ENCODE measurements around the gene ASB6.
"Not testable (repeated sequence)": the region's sequence is repeated elsewhere in the genome, so short reads cannot be mapped to it uniquely, and the experiment has no call there.

ASB6 gene

DNA sequence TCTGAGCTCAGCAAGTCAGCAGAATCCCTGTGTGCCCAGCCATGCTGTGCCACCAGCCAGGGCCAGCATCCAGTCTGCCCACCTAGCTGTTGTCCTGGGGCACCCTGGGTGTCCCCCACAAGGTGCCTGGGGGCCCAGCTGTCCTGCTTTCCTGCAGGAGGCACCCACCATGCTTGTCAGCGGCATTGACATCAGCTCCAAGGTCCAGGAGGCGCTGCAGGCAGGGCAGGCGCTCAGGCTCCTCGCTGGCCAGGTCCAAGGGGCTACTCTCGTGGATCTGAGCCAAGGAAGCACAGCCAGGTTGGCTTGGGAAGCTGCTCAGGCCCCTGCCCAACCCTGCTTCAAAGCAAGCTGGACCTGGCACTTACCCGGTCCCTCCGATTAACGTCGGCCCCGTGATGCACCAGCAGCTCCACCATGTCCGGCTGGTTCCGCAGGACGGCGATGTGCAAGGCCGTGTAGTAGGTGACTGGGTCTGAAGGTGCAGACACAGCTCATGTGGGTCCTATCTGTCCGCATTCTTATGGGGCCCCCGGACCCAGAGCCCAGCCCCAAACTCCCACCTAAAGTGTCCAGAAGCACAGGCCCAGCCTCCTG, 2.8 kb downstream of the ASB6 start:
- no peak overlapping the region for H3K14ac ChIP-seq (ENCODE audit: low read length)
- H3K4me1 ChIP-seq (ENCODE audit: control insufficient read depth in 2 of 2, insufficient read depth in 1 of 2, low read depth in 1 of 2, low read length in 2 of 2), result peaks cover 11% of the 10 kb centered on the region in 2 donors
- H3K9me3 ChIP-seq (replicated peaks in 1 of 2; ENCODE audit: control insufficient read depth in 2 of 2, insufficient read depth in 1 of 2, low read depth in 1 of 2, low read length in 2 of 2), result no peaks in the 10 kb centered on the region
- peak overlapping the region; percentile 73 for H3K23ac ChIP-seq (ENCODE audit: low read depth, low read length, poor library complexity)
- WGBS, 2 donors (ENCODE audit: extremely low coverage in 2 of 2, insufficient read length in 2 of 2, insufficient replicate concordance in 1 of 2), result no CpG with 5 or more reads among the region's 17 CpGs
- H2BK5ac ChIP-seq (ENCODE audit: low read length), result no peak overlapping the region
- no peak overlapping the region for H4K91ac ChIP-seq (ENCODE audit: low read depth, low read length, poor library complexity)
- H3K27me3 ChIP-seq (ENCODE audit: control insufficient read depth in 3 of 3, insufficient read depth in 3 of 3, low read depth in 1 of 3, low read length in 3 of 3), result no peaks in the 10 kb centered on the region
- no peak overlapping the region for H2BK15ac ChIP-seq (ENCODE audit: low read length)
- no peak for DNase-seq (ENCODE audit: low spot score)
- H3K4me3 ChIP-seq (ENCODE audit: low read length in 2 of 2), result peak overlapping the region in 1 of 2 donors; percentile 6
- H3K36me3 ChIP-seq (replicated peaks in 1 of 2; ENCODE audit: control insufficient read depth in 2 of 2, insufficient read depth in 2 of 2, low read length in 2 of 2), result peaks cover 43 to 56% of the 10 kb centered on the region in 2 donors
- no peak overlapping the region for H2AFZ ChIP-seq (ENCODE audit: low read length)
- no peak overlapping the region for H3K27ac ChIP-seq (replicated peaks; ENCODE audit: low read length)
- peak overlapping the region; percentile 43 for H4K8ac ChIP-seq (ENCODE audit: low read depth, low read length)
- no peak overlapping the region for H2BK120ac ChIP-seq (ENCODE audit: low read depth, low read length)
- no peak overlapping the region for H3K4me2 ChIP-seq (ENCODE audit: insufficient read depth, low read length, poor library complexity, severe bottlenecking)
- H3K79me1 ChIP-seq (ENCODE audit: low read depth, low read length), result peaks cover 27% of the 10 kb centered on the region
- H2AK5ac ChIP-seq (ENCODE audit: low read depth, low read length), result peak overlapping the region; percentile 43
- H2BK12ac ChIP-seq (ENCODE audit: low read length), result no peak overlapping the region
- peak overlapping the region; percentile 37 for H3K4ac ChIP-seq (ENCODE audit: low read length)
- no peak overlapping the region for H3K18ac ChIP-seq (ENCODE audit: low read length)
- H3K9ac ChIP-seq (ENCODE audit: low read depth, low read length, poor library complexity), result no peak overlapping the region

DNA sequence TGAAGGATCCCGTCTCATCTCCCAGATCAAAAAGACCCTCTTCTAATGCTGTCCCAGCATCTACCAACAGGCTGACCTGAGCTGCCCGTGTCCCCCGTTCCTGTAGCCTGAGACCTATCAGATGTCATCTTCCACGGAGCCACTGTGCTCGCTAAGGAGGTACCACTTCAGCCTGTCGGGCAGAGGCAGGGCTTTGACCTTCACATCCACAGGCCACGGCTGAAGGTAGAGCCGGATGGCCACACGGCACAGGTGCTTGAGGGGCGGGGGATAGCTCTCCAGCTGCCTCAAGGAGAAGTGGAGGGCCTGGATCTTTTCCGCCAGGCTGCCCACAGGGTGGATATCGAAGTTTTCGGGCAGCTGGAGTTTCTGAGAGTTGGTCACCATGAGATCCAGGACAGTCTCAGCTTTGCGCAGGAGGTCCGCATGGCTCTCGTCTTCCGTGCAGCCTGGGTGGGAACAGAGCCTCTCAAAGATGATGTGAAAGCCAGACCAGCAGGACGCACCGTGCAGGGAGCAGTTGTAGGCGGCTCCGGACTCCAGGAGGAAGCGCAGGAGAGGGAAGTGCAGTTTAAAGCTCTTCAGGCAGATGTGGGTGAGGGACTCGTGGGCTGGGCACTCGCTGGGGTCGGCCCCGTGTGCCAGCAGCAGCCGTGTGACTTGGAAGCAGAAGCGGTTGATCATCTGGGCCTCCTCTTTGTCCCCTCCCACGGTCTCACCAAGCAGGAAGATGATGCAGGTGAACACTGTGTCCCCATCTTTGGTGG, 4.1 kb downstream of the ASB6 start:
- Histone ChIP-seq H3K27ac (replicated peaks; ENCODE audit: low read length) (no peak overlapping the region), H2AK5ac (ENCODE audit: low read depth, low read length) (no peak overlapping the region), H3K4me3 (ENCODE audit: low read length in 2 of 2) (no peak overlapping the region), H3K79me1 (ENCODE audit: low read depth, low read length) (peaks cover 29% of the 10 kb centered on the region), H2BK12ac (ENCODE audit: low read length) (no peak overlapping the region), H4K91ac (ENCODE audit: low read depth, low read length, poor library complexity) (no peak overlapping the region), H2AFZ (ENCODE audit: low read length) (no peak overlapping the region), H2BK120ac (ENCODE audit: low read depth, low read length) (no peak overlapping the region), H3K9me3 (replicated peaks in 1 of 2; ENCODE audit: control insufficient read depth in 2 of 2, insufficient read depth in 1 of 2, low read depth in 1 of 2, low read length in 2 of 2) (no peaks in the 10 kb centered on the region), H3K18ac (ENCODE audit: low read length) (no peak overlapping the region), H3K9ac (ENCODE audit: low read depth, low read length, poor library complexity) (peak overlapping the region; percentile 12), H2BK15ac (ENCODE audit: low read length) (no peak overlapping the region), H3K36me3 (replicated peaks in 1 of 2; ENCODE audit: control insufficient read depth in 2 of 2, insufficient read depth in 2 of 2, low read length in 2 of 2) (peaks cover 50 to 69% of the 10 kb centered on the region in 2 donors), H4K8ac (ENCODE audit: low read depth, low read length) (no peak overlapping the region), H3K4ac (ENCODE audit: low read length) (no peak overlapping the region), H3K27me3 (ENCODE audit: control insufficient read depth in 3 of 3, insufficient read depth in 3 of 3, low read depth in 1 of 3, low read length in 3 of 3) (no peaks in the 10 kb centered on the region), H3K4me1 (ENCODE audit: control insufficient read depth in 2 of 2, insufficient read depth in 1 of 2, low read depth in 1 of 2, low read length in 2 of 2) (peaks cover 11% of the 10 kb centered on the region in 2 donors), H2BK5ac (ENCODE audit: low read length) (peak overlapping the region; percentile 66), H3K23ac (ENCODE audit: low read depth, low read length, poor library complexity) (no peak overlapping the region), H3K14ac (ENCODE audit: low read length) (no peak overlapping the region), H3K4me2 (ENCODE audit: insufficient read depth, low read length, poor library complexity, severe bottlenecking) (no peak overlapping the region)
- no CpG with 5 or more reads among the region's 29 CpGs for WGBS, 2 donors (ENCODE audit: extremely low coverage in 2 of 2, insufficient read length in 2 of 2, insufficient replicate concordance in 1 of 2)
- DNase-seq (ENCODE audit: low spot score), result no peak

DNA sequence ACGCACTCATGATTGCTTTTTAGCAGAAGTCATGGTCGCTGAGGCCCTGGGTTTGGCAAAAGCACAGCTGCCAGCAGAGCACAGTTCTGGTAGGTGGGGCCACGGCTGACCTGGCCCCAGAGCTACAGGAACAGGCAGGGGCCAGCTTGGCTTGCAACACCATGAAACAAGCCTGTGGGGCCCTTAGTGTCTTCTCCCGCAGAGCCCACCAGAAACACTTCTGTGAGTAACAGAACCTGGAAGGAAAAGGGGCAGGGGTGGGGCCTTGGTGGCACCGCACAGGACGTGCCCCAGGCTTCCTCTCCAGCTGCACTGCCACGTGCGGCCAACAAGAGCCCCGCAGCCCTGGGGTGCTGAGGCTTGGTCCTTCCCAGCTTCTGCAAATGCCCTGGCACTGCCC, 4.8 kb downstream of the ASB6 start:
- Histone ChIP-seq H3K27ac (replicated peaks; ENCODE audit: low read length) (no peak overlapping the region), H3K4me3 (ENCODE audit: low read length in 2 of 2) (no peak overlapping the region), H3K23ac (ENCODE audit: low read depth, low read length, poor library complexity) (no peak overlapping the region), H3K36me3 (replicated peaks in 1 of 2; ENCODE audit: control insufficient read depth in 2 of 2, insufficient read depth in 2 of 2, low read length in 2 of 2) (peaks cover 56 to 77% of the 10 kb centered on the region in 2 donors), H2BK15ac (ENCODE audit: low read length) (no peak overlapping the region), H2AFZ (ENCODE audit: low read length) (no peak overlapping the region), H3K18ac (ENCODE audit: low read length) (no peak overlapping the region), H3K27me3 (ENCODE audit: control insufficient read depth in 3 of 3, insufficient read depth in 3 of 3, low read depth in 1 of 3, low read length in 3 of 3) (no peaks in the 10 kb centered on the region), H3K79me1 (ENCODE audit: low read depth, low read length) (peaks cover 31% of the 10 kb centered on the region), H3K9me3 (replicated peaks in 1 of 2; ENCODE audit: control insufficient read depth in 2 of 2, insufficient read depth in 1 of 2, low read depth in 1 of 2, low read length in 2 of 2) (no peaks in the 10 kb centered on the region), H3K9ac (ENCODE audit: low read depth, low read length, poor library complexity) (no peak overlapping the region), H2BK120ac (ENCODE audit: low read depth, low read length) (no peak overlapping the region), H2AK5ac (ENCODE audit: low read depth, low read length) (no peak overlapping the region), H3K4me2 (ENCODE audit: insufficient read depth, low read length, poor library complexity, severe bottlenecking) (no peak overlapping the region), H4K91ac (ENCODE audit: low read depth, low read length, poor library complexity) (no peak overlapping the region), H3K4me1 (ENCODE audit: control insufficient read depth in 2 of 2, insufficient read depth in 1 of 2, low read depth in 1 of 2, low read length in 2 of 2) (peaks cover 9 to 11% of the 10 kb centered on the region in 2 donors), H3K14ac (ENCODE audit: low read length) (no peak overlapping the region), H4K8ac (ENCODE audit: low read depth, low read length) (no peak overlapping the region), H2BK12ac (ENCODE audit: low read length) (no peak overlapping the region), H3K4ac (ENCODE audit: low read length) (no peak overlapping the region), H2BK5ac (ENCODE audit: low read length) (no peak overlapping the region)
- no CpG with 5 or more reads among the region's 9 CpGs for WGBS, 2 donors (ENCODE audit: extremely low coverage in 2 of 2, insufficient read length in 2 of 2, insufficient replicate concordance in 1 of 2)
- DNase-seq (ENCODE audit: low spot score), result no peak

DNA sequence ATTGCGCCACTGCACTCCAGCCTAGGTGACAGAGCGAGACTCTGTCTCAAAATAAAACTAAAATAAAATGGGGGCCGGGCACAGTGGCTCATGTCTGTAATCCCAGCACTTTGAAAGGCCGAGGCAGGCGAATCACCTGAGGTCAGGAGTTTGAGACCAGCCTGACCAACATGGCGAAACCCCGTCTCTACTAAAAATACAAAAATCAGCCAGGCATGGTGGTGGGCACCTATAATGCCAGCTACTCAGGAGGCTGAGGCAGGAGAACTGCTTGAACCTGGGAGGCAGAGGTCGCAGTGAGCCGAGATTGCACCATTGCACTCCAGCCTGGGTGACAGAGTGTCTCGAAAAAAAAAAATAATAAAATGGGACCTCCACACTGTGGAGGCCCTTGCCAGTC, 5.6 kb downstream of the ASB6 start:
- not testable (repeated sequence) for H3K9me3 ChIP-seq (replicated peaks in 1 of 2; ENCODE audit: control insufficient read depth in 2 of 2, insufficient read depth in 1 of 2, low read depth in 1 of 2, low read length in 2 of 2); H3K18ac ChIP-seq (ENCODE audit: low read length); H3K14ac ChIP-seq (ENCODE audit: low read length); H2BK5ac ChIP-seq (ENCODE audit: low read length); H4K91ac ChIP-seq (ENCODE audit: low read depth, low read length, poor library complexity); DNase-seq (ENCODE audit: low spot score); H3K4ac ChIP-seq (ENCODE audit: low read length); H3K27me3 ChIP-seq (ENCODE audit: control insufficient read depth in 3 of 3, insufficient read depth in 3 of 3, low read depth in 1 of 3, low read length in 3 of 3); H3K4me3 ChIP-seq (ENCODE audit: low read length in 2 of 2); H3K9ac ChIP-seq (ENCODE audit: low read depth, low read length, poor library complexity); H3K27ac ChIP-seq (replicated peaks; ENCODE audit: low read length); H2AK5ac ChIP-seq (ENCODE audit: low read depth, low read length); H3K4me1 ChIP-seq (ENCODE audit: control insufficient read depth in 2 of 2, insufficient read depth in 1 of 2, low read depth in 1 of 2, low read length in 2 of 2); H2AFZ ChIP-seq (ENCODE audit: low read length); H3K23ac ChIP-seq (ENCODE audit: low read depth, low read length, poor library complexity); H4K8ac ChIP-seq (ENCODE audit: low read depth, low read length); H3K4me2 ChIP-seq (ENCODE audit: insufficient read depth, low read length, poor library complexity, severe bottlenecking); H2BK15ac ChIP-seq (ENCODE audit: low read length); H2BK12ac ChIP-seq (ENCODE audit: low read length); H2BK120ac ChIP-seq (ENCODE audit: low read depth, low read length)
- Histone ChIP-seq H3K36me3 (replicated peaks in 1 of 2; ENCODE audit: control insufficient read depth in 2 of 2, insufficient read depth in 2 of 2, low read length in 2 of 2) (peaks cover 60 to 84% of the 10 kb centered on the region in 2 donors), H3K79me1 (ENCODE audit: low read depth, low read length) (peaks cover 32% of the 10 kb centered on the region)
- WGBS, 2 donors (ENCODE audit: extremely low coverage in 2 of 2, insufficient read length in 2 of 2, insufficient replicate concordance in 1 of 2), result no CpG with 5 or more reads among the region's 10 CpGs
